GM18502 (cell line): ENCODE data around the gene ZNF628.
"Not testable (repeated sequence)": the region's sequence is repeated elsewhere in the genome, so short reads cannot be mapped to it uniquely, and the experiment has no call there.

ENCODE experiments used
- ATAC-seq: cut with Tn5 transposase; IDR thresholded peaks from one replicate; pipeline ENCODE4 v1.9.1; 2021; ENCODE audit warnings: mild to moderate bottlenecking; ENCODE audit not compliant: unreplicated experiment, poor library complexity

Gene ZNF628

GRCh38 chr19:55448175-55448490, 28.3 kb upstream of the ZNF628 start:
- ATAC-seq: not testable (repeated sequence)

- ATAC-seq: no peak
These were observed 26.9 kb upstream of the ZNF628 start for GRCh38 chr19:55449469-55449868.

- no peak for ATAC-seq
These were observed 25.1 kb upstream of the ZNF628 start for GRCh38 chr19:55451163-55451964.

DNA sequence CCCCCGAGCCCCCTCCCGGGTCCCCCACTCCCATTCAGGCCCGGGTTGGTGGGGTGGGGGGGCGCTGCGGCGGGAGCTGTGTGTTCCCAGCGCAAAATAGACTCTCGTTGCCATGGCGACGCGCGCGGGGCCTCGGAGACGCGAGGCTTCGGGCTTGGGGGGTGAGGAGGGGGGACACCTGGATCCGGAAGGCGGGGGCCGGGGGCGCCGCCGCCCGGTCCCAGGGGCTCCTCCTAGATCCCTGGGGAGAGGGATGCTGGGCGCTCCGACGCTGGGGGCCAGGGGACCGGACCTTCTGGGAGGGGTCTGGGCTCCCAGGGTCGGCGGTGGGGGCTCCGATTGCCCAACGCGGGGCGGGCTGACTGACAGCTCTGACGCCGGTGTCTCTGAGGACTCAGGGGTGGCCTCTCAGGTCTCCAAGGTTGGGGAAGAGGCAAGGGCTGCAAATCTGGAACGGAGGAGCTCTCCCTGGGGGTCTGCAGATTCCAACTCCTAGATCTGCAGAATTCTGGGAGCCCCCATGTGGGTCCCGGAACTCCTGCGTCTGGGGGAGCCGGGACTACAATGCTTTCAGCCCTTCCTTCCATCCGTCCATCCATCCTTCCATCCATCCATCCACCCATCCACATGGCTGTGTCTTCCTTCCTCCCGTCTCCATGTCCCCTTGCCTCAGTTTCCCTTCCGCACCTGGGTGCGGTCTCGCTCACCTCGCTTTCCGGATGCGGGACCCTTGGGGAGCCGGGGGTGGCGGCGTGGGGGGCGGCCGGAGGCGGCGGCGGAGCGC, 24.3 kb upstream of the ZNF628 start:
- no peak for ATAC-seq

DNA sequence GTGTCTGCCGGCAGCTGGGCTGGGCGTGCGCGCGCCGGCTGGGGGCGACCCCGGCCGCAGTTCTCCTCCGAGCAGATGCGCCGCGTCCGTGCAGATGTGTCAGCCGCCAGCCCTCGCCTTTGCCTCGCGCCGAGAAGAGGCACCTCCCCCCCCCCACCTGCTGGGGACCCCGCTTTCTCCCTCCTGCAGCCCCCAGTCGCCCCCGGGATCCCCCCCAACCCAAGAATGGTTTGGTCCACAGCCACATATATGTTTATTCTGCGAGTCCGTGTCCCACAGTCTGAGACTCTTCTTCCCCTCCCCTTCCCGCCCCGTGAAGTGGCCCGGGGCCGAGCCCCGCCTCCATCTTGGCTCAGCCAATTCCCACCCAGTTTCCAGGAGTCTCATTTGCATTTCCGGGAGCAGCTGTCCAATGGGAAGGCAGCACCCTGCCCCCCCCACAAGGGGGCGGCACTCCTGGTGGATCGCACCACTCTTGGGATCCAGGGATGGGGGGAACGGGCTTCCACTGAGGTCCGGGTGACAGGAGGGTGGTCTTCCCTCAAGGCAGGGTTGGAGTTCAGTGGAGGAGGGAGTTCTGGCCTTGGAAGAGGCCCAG, 23.6 kb upstream of the ZNF628 start:
- ATAC-seq: no peak

DNA sequence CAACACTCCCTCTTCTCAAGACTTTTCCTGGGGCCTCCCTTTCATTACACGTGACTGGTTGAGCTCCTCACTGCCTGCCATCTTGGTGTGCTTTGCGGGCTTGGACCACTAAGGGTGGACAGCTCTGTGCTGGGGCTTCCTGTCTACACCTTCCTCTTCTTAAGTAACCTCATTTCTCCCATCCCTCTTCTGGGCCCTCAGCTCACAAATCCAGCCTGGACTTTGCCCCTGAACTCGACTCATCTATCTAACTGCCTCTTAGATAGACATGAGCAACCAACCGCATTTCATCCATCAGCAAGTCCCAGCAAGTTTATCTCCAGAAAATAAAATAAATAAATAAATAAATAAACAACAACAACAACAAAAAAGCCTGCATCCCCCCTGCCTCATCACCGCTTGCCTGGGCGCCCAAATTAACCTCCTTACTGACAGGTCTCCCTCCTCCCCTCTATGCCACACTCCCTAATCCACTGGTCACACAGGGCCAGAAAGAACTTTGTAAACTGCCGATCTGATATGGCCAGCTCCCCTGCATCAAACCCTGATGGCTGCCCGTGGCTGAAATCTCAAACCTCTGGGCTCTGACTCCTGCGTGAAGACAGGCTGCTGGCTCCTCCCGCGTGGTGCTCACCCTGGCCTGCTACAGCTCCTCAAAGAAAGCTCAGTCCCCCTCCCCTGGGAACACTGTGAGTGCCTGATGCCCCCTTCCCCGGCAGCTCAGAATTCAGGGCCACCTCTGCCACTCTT, 22.7 kb upstream of the ZNF628 start:
- no peak for ATAC-seq

DNA sequence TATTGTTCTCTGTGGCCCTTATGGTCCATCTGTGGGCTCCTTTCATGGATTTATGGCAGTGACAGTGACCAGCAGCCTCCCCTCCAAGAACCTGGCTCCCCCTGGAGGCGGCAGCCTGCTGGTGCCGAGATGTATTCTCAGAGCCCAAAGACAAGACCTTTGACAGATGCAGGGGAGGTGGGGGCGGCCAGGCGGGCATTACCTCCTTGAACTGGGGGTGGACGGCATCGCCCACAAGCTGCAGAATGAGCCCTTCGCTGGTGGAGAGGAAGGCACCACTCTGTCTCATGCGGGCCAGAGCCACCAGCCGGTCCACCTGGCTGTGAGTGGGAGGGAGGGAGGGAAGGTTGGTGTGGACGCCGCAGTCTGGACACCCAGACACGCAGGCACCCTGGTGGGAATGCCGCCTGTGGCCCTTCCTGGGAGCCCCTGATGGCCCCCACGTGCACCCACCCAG, 21.6 kb upstream of the ZNF628 start:
- no peak for ATAC-seq

DNA sequence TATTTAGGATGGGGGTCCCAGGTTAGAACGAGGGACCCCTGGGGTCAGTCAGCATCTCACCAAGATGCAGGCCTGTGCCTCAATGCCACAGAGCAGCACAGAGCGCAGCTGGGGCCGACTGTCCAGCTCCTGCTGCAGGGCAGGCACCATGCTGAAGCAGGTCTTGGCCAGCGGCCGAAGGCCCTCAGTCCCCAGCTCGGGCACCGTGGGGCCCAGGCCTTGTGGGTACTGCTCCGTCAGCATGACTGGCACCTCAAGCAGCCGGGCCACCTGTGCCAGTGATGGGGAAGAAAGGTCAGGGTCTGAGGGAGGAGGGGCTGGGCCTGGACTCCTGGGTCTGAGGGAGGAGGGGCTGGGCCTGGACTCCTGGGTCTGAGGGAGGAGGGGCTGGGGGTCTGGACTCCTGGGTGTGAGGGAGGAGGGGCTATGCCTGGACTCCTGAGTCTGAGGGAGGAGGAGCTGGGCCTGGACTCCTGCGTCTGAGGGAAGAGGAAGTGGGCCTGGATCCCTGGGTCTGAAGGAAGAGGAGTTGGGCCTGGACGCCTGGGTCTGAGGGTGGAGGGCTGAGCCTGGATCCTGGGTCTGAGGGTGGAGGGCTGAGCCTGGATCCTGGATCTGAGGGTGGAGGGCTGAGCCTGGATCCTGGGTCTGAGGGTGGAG, 20.7 kb upstream of the ZNF628 start:
- no peak for ATAC-seq

- no peak for ATAC-seq
These were observed 20.1 kb upstream of the ZNF628 start for GRCh38 chr19:55456347-55456746.

DNA sequence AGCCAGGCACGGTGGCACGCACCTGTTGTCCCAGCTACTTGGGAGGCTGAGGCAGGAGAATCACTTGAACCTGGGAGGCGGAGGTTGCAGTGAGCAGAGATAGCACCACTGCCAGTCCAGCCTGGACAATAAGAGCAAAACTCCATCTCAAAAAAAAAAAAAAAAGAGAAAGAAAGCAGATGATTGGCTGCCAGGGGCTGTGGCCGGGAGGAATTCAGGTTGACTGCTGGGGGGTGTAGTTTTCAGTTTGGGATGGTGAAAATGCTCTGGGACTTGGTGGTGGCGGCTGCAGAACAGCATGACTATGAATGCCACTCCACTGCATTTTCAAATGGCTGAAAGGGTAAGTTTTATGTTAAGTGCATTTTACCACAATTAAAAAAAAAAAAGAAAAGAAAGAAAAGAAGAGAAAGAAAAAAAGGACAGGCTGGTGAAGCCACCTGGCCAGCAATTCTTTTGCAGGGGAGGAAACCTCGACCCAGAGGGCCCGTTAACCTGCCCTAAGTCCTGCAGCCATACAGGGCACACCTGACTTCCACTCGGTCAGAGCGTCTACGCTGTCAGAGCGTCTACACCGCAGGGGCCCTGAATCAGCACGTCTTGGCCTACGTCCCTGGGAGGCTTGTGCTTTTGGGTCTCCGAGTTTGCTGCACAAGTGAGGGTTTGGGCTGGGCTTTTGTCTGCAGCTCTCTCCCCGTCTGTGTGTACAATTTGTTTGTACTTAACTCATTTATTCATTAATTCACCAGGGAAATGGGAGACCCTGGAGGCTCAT, 18.5 kb upstream of the ZNF628 start:
- ATAC-seq: no peak

GRCh38 chr19:55459551-55459949, 16.9 kb upstream of the ZNF628 start:
- ATAC-seq: no peak

GRCh38 chr19:55459950-55460657, 16.3 kb upstream of the ZNF628 start:
- ATAC-seq: no peak

DNA sequence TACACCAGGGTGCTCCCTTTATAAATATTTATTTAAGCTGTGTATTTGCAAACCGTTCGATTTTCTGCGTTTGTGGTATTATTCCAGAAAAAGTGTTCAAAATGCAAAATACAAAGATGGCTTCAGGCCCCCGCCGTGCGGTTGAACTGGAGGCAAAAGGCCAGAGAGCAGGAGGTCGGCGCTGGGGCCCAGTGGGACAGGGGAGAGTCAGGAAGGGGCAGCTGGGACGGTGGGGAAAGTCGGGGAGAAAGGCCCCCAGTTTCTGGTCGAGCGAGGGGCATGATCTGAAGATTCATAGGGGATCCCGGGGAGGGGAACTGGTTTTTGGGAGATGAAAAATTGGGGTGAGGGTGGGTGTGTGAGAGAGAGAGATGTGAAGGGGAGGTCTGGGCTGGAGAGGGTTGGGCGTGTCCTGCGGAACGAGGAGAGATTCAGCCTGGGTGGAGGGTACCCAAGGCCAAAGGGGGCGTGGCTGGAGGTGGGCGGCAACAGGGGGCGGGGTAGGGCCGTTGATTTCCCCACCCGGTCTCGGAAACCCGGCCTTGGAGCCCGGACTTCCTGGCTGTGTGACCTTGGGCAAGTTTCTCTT, 15.7 kb upstream of the ZNF628 start:
- no peak for ATAC-seq

DNA sequence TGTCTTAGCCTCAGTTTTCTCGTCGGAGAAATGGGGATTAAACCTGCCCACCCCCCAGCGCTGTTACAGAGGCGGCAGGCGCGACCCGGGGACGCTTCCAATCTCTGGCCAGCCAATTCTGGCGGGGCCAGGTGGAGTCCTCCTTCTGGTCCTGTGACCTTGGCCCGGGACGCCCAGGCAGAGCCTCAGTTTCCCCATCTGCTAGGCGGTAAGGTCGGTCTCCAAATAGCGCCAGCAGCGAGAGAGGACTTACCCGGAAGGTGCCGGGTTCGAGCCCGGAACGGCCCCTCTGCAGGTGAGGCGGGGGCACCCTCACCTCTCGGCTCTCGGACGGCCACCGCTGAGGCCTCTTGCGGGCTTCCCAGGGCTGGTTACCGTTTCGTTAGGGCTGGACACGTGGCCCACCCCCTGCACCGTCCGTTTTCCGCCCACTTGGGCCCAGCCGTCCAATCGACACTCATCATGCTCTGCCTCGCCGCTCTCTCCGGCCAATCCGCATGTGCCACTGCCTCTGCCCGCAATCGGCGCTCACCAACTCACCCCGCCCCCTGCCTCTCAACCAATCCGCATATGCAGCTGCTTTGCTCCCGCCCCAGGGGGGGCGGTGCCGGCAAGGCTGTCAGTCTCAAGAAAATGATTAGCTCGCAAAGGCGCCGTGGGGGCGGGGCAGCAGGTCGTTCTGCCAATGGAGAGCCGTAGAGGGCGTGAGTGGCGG, 15.0 kb upstream of the ZNF628 start, which contains the start of gene ISOC2:
ISOC2 (minus strand) TSS at position 384 of the 715 bp plus-strand sequence. CDS start 5,156 bp downstream, outside the sequence.
- peak; percentile 94 for ATAC-seq

DNA sequence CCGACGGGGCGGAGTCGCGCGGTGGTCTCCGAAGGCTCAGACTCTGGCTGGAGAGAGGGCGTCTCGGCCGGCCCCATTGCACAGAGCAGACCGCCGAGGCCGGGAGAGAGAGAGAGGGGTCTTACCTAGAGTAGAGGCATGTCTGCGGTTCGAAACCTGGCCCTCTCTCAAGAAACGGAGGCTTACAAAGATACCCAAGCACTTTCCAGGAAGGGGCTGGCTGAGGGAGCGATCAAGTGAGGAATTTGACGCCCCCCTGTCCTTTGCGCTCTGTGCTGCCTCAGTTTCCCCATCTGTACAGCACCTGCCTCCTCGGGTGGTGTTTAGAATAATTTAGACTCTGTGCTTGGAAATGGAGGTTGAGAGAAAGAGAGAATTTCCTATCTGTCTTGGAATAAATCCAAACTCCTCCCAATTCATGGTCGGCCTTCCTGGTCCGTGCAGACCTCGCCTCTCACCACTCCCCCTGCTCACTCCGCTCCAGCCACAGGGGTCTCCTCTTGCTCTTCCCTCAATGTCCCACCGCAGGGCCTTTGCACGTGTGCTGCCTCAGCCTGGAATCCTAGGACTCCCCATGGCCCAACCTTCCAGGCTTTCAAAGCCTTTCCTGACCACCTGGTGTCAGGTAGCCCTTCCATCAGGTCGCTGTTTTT, 14.3 kb upstream of the ZNF628 start:
- no peak for ATAC-seq

DNA sequence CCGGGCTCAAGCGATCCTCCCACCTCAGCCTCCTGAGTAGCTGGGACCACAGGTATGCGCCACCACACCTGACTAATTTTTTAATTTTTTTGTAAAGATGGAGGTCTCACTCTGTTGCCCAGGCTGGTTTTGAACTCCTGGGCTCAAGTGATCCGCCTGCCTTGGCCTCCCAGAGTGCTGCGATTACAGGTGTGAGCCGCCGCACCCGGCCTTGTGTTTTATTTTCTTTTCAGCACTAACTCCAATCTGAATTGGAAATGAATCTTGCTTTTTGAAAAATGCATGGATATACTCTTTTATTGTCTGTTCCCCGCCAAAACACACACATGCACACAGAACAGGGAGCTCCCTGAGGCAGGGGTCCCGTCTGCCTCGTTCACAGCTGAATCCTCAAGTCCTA, 13.7 kb upstream of the ZNF628 start:
- no peak for ATAC-seq

DNA sequence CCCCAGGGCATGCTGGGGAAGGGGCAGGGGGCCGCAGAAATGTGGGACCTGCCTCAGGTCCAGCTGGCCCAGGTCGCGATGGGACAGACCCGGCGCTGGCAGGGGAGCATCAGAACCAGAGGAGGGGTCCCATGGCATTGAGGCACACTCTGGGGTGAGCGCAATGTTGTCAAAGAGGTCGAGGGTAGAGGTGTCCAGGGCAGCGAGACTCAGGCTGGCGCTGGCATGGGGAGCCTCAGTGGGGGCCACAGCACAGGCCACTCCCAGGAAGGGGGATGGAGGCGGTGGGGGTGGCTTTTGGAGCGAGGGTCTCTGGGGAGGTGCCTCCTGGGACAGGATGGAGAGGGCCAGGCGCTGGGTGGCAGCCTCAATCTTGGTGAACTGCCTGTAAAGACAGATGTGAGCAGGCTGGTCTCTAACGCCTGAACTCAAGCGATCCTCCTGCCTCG, 12.8 kb upstream of the ZNF628 start:
- ATAC-seq: no peak
